ENCODE data around the gene MYPOP.

Gene MYPOP, protein sequence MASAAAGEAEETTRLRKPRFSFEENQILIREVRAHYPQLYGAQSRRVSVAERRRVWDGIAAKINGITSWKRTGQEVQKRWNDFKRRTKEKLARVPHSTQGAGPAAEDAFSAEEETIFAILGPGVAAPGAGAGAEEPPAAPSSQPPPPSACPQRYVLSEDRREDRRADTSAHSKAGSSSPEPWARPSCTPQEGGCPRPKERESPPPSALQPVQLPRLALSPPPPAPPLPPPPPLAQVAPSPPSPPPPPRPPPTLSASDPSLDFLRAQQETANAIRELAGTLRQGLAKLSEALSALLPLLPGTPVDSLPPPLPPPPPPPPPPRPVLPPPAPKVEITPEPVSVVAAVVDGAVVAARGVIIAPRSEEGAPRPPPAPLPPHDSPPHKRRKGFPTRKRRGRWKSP

DNA sequence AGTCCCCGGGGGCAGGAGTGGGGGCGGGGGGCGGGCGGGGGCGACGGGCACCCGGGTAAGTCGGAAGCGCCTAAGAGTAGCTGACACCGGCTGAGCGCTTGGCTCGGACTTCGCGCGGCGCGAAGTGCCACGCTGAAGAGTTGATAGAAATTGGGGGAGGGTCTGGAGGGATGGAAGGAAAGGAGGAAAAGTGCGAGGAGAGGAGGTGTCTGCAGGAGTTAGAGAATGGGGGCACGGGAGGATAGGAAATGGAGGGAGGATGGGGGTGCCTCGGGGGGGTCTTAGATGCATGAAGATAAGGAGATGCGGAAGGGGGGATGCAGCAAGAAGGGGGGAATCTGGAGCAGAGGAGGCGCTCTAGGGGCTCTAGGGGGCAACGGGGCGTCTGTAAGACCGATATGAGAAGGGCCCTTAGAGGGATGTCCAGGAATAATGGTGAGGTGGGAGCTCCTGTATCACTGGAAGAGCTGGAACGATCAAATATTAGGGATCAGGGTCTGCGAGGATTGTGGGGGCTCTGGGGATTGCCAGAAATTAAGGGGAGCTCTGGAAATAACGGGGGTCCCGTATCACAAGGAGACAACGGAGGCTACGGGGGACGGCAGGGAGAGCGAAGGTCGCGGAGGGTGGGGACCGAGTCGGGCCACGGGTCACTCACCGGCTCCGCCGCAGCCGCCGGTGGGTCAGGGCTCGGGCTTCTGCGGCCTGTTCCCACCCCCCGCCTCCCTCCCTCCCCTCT lies at the start of gene MYPOP:
Gene MYPOP (minus strand): TSS at position 702 of the 739 bp plus-strand sequence. CDS start 840 bp downstream, outside the sequence.
- DNase-seq = no peak

GRCh38 chr19:45947926-45948325 lies 45.5 kb upstream of the MYPOP start:
- no peak for DNase-seq

GRCh38 chr19:45940515-45940805 lies 38.0 kb upstream of the MYPOP start:
- no peak for DNase-seq

DNA sequence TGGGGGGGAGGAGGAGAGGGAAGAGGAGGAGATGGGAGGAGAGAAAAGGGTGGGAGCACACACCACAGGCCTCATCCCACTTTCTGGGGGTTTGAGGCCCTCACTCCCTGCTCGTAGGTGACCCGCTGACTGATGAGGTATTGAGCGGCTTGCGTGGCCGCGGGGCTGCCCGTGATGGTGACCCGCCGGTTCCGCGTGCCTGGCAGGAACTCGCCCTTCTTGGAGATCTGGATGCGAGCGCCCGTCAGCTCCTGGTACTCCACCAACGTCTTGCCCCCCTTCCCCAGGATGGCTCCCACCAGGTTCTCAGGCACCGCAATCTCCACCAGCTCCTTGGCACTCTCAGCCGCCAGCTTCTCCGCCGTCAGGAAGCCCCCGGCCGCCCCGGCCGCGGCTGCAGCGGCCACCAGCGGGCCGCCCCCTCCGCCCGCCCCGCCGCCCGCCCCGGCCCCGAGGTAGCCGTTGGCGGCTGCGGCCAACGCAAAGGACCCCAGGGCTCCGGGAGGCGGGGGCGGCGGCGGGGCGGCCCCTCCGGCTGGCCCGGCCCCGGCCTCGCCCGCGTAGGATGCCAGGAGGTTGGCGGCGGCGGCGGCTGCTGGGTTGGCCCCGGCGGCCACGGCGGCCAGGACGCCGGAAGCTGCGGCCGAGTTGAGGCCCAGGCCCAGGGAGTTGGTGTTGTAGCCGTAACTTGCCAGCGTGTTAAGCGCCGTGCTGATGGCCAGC lies 37.5 kb upstream of the MYPOP start:
- no peak for DNase-seq

DNA sequence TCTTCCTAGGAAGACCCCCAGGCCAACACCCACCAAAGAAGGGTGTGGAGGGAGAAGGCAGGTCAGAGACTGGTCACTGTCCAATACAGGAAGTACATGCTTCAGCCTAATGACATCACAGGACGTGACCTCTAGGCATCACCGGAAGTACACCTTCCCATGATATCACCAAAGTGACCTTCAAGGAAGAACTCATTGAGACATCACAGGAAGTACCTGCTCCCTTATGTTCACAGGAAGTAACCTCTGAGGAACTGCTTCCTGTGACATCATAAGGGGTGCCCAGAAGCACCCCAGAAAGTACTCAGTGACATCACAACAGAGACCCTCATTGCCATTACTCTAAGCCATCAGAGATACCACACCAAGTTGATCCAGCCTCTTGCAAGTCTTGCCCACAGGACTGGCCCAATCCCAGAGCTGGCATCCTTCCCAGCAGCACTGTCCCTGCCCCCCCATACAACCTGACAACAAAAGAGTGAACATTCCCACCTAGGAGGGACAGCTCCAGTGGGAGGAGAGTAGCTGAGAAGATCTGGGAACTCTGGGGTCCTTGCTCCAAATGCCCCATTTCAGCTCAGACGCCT lies 36.4 kb upstream of the MYPOP start:
- DNase-seq = no peak

DNA sequence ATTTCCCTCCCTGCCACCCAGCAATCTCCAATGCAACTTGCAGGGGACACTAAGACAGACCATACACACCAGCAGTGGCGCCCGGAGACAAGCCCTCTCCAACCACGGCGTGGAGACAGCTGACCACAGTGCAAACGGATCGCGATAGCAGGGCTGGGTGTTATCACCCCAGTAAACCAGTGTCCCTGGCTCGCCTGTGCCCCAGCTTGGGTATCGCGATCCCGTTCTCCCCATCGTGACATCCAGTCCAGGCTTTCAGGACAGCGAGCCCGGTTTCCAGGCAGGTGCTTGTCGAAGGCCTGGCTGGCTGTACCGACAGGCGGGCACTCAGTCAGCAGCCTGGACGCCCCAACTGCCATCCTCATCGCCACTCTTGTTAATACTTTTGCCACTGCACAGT lies 32.9 kb upstream of the MYPOP start:
- DNase-seq = no peak

DNA sequence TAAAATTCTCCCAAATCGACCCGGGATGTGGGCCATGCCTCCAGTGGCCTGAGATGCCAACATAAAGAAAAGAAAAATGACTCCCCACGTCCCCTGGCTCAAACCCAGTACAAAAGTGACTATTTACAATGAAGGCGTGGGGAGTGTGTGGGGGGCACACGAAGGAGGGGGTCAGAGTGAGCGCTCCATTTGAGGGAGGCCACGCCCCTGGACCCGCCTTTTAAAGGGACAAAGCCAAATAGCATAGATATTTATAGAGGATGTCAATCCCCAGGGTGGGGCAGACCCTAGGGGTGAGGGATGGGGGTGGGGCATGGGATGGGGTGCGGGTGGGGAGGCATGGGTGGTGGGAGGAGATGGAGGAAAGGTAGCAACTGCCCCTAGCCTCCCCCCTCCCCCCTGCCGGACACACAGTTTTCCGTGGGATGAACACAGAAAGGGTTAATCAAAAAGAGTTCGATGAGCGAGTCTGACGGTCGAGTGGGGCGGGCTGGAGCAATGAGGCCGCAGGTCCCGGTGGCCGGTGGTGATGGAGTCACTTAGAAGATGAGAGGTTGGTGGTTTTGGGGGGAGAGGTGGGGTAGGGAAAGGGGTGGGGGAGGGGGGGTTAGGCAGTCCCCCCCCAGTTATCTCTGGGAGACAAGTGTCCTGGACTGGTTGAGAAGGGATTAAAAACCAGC lies 32.3 kb upstream of the MYPOP start:
- no peak for DNase-seq

GRCh38 chr19:45933759-45934158 lies 31.3 kb upstream of the MYPOP start:
- DNase-seq = no peak

GRCh38 chr19:45931055-45931454 lies 28.6 kb upstream of the MYPOP start:
- DNase-seq = no peak

DNA sequence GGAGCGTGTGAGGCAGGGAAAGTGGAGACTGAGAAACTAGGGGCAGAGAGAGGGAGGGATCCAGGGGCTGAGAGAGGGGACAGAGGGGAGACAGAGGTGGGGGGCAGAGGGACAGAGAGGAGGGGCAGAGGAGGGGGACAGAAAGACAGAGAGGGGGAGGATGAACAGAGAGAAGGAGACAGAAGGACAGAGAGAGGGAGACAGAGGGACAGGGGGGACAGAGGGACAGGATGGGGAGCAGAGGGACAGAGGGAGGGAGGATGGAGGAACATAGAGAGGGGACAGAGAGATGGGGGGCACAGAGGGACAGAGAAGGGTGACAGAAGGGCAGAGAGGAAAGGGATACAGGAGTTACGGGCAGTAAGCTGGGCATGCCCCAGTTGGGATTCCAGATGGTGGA lies 26.8 kb upstream of the MYPOP start:
- DNase-seq = no peak

- peak; percentile 86 for DNase-seq
Measured at GRCh38 chr19:45927565-45928261, 25.3 kb upstream of the MYPOP start.

DNA sequence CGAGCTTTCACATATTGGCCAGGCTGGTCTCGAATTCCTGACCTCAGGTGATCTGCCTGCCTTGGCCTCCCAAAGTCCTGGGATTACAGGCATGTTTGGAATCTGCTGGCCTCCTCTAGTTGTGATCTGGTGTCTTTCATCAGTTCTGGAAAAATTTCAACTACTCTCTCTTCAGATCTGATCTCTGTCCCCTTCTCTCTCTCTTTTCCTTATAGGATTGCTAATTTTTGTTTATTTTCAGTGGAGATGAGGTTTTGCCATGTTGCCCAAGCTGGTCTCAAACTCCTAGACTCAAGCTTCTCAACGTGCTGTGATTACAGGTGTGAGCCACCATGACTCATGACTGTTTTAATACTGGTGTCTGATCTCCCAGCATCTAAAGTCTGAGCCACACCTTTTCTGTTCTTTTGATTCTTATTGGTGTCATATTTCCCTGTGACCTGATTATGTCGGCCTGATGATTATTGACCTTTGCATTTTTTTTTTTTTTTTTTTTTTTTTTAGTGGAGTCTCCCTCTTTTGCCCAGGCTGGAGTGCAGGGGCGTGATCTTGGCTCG lies 22.6 kb upstream of the MYPOP start:
- no peak for DNase-seq

- DNase-seq = no peak
Measured at GRCh38 chr19:45922281-45922680, 19.9 kb upstream of the MYPOP start.

DNA sequence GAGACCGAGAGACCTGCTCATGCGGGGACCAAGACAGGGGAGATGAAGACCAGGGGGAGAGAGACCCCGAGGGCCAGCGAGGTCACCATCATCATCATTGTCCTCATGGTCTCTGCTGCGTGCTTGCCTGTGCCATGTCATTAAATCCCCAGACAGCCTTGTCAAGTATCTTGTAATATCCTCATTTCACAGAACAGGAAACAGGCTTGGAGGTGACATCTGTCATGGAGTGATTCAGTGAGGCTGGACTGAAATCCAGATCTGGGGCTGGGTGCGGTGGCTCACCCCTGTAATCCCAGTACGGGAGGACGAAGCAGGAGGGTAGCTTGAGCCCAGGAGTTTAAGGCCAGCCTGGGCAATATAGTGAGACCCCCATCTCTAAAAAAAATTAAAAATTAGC lies 18.0 kb upstream of the MYPOP start:
- DNase-seq = no peak

- DNase-seq = peak; percentile 43
Measured at GRCh38 chr19:45919678-45920077, 17.3 kb upstream of the MYPOP start.

GRCh38 chr19:45918721-45919120 lies 16.3 kb upstream of the MYPOP start:
- no peak for DNase-seq

DNA sequence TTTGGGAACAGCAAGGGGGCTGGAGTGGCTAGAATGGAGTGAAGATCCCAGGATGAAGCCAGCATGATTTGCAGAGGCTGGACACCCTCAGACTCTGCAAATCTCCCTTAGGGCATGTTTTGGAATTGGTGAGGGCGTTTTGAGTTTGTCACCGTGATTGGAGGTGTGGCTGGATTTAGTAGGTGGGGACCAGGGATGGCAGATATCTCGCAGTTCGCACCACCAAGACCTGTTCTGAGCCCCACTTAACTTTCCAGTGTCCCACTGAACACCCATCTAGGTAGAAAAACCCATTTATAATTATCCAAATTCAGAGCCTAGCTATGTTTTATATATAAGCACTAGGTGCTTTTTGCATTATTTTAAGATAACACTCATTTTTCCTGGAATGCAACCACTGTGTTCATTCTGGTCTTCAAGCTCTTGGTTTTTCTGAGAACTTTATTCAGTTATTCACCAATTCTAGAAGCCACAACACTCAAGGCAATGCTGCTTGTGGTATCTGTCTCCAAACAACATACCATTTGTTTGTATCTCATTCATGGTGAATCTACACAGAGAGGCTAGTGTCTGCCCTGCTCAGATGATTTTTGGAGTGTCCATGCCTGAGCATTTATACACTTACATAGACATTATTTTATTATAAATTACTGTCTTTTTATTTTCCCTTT lies 15.1 kb upstream of the MYPOP start:
- DNase-seq = peak; percentile 45

DNA sequence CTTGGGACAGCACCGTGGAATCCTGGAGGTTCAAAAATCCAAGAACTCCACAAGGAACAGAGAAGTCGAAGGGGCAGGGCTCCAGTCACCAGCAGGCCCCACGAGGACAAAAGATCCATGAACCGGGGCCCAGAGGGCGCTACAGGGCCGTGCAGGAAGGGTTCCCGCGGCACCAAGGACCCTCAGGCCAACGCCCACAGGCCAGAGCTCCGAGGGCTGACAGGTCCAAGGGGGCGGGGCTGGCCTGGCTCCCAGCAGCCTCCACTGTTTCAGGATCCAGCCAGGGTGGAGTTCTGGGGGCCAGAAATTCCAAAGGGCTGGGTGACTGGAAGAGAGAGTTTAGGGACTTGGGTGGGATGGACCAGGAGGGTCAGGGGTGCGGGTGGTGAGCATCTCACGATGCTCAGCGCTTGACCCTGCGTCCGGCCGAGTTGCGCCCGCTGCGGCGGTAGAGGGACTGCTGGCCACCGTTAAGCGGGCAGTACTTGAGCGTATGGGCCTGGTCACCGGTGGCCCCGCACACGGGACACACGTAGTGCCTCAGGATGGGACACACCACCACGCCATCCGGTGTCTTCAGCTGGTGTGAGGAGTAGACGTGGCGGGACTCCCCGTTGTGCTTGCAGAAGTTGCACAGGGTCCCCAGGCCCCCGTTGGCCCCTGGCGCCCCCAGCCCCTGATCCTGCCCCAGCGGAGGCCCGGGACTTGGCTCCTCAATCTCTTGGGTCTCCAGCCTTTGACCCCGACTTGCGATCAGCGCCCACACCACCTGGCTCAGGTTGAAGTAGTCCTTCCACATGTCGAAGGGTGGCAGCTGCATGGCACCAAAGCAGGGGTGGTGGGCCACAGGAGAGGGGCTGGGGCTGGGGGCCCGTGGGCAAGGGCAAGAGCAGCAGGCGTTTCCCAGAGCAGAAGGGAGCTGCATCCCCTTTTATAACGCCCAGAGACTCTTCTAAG lies 11.7 kb upstream of the MYPOP start, which contains the start of gene NANOS2:
Gene NANOS2 (minus strand): TSS at position 905 of the 957 bp plus-strand sequence. CDS start 85 bp downstream, at position 820.
- DNase-seq = no peak

DNA sequence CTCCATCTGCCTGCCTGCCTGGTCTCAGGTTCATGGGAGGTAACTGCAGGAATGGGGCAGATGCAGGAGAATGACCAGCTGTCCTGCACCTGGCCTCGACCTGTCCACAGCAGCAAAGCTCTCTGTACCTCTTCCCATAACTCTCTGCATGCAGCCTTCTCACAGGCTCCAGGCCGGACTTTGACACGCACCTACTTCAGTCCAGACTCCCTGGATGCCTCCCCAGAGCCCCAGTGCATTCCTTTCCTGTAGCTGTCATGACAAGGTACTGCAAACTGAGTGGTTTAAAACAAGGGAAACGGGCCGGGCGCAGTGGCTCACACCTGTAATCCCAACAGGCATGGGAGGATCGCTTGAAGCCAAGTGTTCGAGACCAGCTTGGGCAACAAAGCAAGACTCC lies 8.9 kb upstream of the MYPOP start:
- DNase-seq = no peak

DNA sequence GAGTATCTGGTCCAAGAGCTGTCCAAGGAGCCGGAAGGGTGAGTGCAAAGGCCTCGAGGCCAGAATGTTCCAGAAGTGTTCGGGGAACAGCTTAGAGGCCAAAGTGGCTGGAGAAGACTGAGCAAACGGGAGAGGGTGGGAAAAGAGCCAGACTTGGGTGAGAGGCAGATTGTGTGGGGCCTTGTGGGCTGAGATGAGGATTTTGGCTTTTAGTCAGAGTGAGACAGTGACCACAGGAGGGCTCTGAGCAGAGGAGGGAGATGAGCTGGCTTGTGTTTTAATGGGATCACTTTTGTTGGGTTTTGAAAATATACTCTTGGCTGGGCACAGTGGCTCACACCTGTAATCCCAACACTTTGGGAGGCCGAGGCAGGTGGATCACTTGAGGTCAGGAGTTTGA lies 6.5 kb upstream of the MYPOP start:
- no peak for DNase-seq
